HG02938 (cell line): ENCODE data around the gene TMEM25.
A peak's percentile ranks its signal among the peaks of the same experiment; 100 is the strongest.

Source experiments
- ATAC-seq: cut with Tn5 transposase; IDR thresholded peaks from one replicate; pipeline ENCODE4 v1.9.1; 2021; ENCODE audit warnings: mild to moderate bottlenecking, moderate library complexity; ENCODE audit not compliant: unreplicated experiment

The TMEM25 gene

DNA sequence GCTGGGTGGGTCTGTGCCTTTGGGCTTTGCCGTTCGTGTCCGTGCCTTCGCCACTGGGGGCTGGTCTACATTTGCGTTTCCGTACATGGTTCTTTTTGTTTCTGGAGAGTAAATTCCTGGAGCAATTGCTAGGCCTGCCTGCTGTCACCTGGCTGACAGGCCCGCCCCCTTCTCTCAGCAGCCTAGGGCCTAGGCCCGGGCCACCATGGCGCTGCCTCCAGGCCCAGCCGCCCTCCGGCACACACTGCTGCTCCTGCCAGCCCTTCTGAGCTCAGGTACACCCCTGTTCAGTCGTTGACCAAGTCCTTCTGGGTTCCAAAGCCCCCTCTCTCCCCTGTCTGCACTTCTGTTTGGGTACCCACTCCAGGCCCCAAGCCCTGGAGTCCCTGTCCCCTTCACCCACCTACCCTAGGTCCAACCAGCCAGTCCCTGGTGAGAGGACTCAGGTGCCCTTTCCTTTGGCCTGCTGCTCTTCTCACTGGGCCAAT lies 649 bp downstream of the TMEM25 start:
- ATAC-seq = no peak

DNA sequence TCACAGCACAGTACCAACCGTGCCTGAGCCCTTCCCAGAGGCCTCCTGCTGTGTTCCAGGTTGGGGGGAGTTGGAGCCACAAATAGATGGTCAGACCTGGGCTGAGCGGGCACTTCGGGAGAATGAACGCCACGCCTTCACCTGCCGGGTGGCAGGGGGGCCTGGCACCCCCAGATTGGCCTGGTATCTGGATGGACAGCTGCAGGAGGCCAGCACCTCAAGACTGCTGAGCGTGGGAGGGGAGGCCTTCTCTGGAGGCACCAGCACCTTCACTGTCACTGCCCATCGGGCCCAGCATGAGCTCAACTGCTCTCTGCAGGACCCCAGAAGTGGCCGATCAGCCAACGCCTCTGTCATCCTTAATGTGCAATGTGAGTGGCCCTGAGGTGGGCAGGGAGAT lies 1.1 kb downstream of the TMEM25 start:
- no peak for ATAC-seq

DNA sequence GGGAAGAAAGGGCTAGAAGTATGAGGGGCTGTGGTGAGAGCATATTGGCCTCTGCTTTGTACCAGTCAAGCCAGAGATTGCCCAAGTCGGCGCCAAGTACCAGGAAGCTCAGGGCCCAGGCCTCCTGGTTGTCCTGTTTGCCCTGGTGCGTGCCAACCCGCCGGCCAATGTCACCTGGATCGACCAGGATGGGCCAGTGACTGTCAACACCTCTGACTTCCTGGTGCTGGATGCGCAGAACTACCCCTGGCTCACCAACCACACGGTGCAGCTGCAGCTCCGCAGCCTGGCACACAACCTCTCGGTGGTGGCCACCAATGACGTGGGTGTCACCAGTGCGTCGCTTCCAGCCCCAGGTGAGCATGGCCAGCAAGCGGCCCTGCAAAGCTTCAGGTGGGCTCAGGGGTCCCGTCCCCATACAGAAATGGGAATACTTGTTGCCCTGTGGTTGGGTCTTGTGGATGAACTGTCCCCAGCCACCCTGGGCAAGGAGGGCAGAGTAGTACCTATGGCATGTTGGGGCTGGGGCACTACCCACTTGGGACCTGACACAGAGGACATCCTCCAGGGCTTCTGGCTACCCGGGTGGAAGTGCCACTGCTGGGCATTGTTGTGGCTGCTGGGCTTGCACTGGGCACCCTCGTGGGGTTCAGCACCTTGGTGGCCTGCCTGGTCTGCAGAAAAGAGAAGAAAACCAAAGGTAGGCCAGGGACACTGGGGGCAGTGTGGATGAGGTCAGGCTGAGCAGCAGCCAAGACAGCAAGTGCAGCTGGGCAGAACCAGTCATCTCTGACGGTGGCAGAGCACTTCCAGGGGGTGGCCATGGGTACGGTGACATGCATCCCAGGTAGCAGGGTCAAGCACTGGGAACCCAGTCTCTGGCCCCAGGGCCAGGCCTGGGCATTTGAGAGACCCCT lies 2.1 kb downstream of the TMEM25 start:
- no peak for ATAC-seq

DNA sequence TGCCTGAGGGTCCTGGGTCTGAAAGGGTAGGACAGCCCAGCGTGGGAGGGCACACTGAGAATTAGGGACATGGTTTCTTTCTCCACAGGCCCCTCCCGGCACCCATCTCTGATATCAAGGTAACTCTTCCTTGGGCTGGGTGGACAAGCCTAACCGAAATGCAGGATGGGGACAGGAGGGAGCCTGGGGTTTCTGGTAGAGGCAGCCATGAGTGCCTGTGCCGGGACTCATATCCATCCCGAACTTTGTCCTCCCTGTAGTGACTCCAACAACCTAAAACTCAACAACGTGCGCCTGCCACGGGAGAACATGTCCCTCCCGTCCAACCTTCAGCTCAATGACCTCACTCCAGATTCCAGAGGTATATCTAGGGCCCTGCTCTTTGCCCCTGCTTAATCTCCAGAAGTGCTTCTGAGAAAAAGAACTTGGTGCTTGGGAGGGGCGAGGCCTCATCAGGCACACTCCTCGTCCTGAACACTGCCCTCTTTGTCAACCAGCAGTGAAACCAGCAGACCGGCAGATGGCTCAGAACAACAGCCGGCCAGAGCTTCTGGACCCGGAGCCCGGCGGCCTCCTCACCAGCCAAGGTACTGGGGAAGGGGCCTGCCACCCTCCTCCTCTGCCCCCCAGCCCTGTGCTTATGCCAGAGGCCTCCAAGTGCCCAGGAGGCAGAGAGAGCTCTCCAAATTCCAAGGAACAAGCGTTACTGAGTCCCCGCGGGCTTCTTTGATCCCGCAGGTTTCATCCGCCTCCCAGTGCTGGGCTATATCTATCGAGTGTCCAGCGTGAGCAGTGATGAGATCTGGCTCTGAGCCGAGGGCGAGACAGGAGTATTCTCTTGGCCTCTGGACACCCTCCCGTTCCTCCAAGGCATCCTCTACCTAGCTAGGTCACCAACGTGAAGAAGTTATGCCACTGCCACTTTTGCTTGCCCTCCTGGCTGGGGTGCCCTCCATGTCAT lies 3.1 kb downstream of the TMEM25 start:
- ATAC-seq = no peak

DNA sequence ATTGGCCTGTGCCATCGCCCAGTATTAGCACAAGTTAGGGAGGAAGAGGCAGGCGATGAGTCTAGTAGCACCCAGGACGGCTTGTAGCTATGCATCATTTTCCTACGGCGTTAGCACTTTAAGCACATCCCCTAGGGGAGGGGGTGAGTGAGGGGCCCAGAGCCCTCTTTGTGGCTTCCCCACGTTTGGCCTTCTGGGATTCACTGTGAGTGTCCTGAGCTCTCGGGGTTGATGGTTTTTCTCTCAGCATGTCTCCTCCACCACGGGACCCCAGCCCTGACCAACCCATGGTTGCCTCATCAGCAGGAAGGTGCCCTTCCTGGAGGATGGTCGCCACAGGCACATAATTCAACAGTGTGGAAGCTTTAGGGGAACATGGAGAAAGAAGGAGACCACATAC lies 4.3 kb downstream of the TMEM25 start:
- no peak for ATAC-seq

DNA sequence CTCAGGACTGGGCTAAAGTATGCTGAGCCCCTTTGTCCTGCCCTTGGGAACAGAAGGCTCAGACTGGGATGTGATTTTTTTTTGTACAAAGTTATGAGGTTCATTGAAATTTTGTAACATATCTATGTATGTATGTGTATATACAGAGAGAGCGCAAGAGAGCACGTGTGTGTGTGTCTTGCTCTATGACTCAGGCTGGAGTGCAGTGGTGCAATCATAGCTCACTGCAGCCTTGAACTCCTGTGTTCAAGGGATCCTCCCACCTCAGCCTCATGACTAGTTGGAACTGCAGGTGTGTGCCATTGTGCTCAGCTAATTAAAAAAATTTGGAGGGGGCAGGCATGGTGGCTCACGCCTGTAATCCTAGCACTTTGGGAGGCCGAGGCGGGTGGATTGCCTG lies 5.7 kb downstream of the TMEM25 start:
- no peak for ATAC-seq

DNA sequence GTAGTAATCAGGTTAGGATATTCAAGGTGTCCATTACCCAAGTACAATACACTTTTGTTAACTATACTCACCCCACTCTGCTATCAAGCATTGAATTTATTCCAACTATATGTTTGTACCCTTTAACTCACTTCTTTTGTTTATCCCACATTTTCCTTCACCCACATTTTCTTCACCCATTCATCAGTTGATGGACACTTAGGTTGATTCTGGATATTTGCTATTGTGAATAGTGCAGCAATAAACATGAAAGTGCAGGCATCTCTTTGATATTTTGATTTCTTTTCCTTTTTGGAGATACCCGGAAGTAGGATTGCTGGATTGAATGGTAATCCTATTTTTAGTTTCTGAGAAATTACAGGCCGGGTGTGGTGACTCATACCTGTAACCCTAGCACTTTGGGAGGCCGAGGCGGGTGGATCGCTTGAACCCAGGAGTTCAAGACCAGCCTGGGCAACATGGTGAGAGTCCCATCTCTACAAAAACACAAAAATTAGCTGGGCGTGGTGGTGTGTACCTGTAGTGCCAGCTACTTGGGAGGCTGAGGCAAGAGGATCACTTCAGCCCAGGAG lies 6.5 kb downstream of the TMEM25 start:
- ATAC-seq = no peak

DNA sequence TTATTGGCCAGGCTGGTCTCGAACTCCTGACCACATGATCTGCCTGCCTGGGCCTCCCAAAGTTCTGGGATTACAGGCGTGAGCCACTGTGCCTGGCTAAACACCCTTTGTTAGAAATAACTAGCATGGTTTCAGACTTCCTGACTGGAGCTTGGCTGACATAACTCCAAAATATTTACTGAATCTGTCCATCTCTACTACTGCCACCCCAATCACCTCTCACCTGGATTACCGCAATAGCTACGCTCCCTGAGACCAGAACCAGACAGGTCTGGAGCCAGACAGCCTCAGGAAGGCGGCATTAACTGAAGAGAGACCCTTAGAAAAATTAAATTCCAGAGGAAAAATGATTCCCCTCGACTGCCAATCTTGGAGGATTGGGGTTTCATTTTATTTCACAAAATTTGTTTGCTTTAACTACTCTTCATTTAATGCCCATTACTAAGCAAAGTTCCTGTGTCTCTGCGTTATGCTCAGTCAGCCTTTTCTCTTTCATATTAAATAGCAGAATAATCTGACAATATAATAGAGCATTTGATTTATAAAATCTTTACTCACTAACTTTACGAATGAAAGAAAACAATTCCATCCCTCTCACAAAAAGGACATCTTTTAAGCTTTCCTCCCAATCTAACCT lies 13.1 kb downstream of the TMEM25 start:
- no peak for ATAC-seq

DNA sequence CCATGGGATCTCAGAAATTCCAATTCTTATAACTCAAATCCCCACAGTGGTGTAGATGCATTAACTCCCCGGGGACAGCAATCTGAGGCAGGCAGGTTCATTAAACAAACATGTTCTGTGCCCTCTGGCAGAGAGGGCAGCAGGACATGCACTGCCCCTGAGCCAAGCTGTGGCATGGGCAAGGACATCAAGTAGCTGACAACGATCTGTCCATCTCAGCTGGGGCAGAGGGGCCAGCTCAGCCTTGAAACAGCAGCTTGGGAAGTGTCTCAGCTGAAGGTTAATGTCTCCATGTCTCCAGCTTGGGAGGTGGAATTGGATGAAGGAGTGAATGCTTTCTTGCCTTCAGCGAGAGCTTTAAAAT lies 13.6 kb downstream of the TMEM25 start:
- no peak for ATAC-seq

DNA sequence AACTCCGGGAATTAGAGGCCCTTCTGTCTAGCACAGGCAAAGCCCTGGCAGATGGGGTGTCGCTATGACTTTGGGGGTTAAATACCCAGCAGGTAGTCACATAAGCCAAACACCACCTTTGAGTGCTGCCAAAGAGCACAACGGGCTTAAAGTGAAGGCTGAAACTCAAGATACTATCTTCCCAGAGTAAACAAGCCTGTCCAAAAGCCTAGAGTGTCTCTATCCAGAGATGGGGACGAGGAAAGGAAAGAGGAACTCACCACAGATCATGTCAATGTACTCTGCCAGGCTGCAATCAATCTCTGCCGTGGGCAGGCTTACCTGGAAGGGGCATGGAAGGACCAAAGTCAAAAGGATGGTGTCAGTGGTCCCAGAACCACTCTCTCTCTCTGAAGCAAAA lies 14.5 kb downstream of the TMEM25 start:
- no peak for ATAC-seq

DNA sequence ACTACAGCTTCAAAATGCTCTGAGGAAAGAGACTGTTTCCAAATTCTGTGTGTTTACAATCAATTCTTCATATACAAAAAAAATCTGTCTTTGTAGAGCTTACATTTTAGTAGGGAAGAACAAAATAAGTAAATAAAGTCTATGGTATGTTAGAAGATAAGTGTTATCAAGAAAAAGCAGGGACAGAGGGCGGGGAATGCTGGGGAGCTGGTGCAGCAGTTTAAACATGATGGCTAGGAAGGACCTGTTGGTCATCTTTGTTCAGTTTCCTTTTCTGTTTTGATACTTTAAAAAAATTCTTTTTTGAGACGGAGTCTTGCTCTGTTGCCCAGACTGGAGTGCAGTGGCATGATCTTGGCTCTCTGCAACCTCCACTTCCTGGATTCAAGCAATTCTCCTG lies 16.1 kb downstream of the TMEM25 start:
- ATAC-seq = no peak

DNA sequence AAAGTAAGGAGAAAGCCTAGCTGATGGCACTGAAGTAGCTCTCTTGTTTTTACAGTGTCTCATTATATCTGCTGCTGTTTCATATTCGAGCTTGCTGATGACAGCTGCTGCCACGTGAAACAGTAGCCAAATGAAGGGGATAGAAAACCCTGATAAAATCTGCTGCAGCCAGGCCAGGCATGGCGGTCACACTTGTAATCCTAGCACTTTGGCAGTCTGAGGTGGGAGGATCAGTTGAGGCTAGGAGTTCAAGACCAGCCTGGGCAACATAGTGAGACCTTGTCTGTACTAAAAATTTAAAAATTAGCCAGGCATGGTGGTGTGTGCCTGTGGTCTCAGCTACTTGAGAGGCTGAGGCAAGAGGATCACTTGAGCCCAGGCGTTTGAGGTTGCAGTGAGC lies 21.3 kb downstream of the TMEM25 start:
- no peak for ATAC-seq

DNA sequence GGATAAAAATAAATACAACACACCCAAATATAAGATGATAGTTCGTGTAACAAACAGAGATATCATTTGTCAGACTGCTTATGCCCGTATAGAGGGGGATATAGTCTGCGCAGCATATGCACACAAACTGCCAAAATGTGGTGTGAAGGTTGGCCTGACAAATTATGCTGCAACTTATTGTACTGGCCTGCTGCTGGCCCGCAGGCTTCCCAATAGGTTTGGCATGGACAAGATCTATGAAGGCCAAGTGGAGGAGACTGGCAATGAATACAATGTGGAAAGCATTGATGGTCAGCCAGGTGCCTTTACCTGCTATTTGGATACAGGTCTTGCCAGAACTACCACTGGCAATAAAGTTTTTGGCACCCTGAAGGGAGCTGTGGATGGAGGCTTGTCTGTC lies 29.8 kb downstream of the TMEM25 start:
- no peak for ATAC-seq

DNA sequence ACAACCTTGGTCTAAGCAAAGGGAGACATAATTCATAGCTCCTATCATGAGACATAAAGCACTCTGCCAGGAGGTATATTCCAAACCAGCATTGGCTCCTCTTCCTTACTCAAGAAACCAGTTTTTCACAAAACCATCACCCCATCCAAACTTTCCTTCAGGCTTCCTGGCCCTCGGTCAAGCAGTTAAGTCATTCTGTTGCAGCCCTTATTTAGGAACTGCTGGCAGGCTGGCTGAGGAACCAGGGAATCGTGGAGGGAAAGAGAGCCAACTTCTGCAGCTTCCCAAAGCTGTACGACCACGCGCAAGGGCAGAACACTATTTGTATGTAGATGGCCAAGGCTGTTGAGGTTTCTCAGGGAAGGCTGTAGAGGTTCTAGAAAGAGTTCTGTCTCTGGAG lies 34.1 kb downstream of the TMEM25 start:
- ATAC-seq = no peak

DNA sequence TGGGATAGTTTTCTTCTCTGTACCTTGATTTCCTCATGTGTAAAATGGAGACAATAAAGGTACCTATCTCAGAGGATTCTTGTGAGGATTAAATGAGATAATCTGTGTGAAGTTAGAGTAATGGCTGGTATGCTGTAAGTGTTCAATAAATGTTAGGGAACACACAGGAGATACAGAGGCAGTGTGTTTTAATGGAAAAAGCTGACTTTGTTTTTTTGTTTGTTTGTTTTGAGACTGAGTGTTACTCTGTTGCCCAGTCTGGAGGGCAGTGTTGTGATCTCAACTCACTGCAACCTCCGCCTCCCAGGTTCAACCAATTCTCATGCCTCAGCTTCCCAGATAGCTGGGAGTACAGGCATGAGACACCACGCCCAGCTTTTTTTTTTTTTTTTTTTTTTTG lies 38.7 kb downstream of the TMEM25 start:
- ATAC-seq = no peak

DNA sequence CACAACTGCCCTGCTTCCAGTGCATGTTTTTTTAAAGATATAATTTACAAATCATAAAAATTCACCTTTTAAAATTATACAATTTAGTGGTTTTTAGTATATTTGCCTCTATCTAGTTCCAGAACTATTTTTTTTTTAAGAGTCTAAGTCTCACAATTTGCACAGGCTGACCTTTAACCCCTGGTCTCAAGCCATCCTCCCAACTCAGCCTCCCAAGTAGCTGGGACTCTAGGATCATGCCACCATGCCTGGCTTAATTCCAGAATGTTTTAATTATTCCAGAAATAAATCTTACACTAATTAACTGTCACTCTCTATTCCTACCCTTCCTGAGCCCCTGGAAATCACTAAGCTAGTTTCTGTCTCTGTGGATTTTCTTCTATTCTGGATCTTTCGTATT lies 39.8 kb downstream of the TMEM25 start:
- ATAC-seq = no peak

DNA sequence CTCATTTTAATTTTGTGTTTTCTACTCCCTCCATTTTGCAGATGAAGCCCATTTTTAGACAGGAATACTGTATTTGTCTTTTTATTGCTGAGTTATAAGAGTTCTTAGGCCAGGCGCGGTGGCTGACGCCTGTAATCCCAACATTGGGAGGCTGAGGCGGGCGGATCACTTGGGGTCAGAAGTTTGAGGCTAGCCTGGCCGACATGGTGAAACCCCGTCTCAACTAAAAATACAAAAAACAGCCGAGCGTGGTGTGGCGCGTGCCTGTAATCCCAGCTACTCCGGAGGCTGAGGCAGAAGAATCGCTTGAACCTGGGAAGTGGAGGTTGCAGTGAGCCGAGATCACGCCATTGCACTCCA lies 40.7 kb downstream of the TMEM25 start:
- ATAC-seq = peak; percentile 16

DNA sequence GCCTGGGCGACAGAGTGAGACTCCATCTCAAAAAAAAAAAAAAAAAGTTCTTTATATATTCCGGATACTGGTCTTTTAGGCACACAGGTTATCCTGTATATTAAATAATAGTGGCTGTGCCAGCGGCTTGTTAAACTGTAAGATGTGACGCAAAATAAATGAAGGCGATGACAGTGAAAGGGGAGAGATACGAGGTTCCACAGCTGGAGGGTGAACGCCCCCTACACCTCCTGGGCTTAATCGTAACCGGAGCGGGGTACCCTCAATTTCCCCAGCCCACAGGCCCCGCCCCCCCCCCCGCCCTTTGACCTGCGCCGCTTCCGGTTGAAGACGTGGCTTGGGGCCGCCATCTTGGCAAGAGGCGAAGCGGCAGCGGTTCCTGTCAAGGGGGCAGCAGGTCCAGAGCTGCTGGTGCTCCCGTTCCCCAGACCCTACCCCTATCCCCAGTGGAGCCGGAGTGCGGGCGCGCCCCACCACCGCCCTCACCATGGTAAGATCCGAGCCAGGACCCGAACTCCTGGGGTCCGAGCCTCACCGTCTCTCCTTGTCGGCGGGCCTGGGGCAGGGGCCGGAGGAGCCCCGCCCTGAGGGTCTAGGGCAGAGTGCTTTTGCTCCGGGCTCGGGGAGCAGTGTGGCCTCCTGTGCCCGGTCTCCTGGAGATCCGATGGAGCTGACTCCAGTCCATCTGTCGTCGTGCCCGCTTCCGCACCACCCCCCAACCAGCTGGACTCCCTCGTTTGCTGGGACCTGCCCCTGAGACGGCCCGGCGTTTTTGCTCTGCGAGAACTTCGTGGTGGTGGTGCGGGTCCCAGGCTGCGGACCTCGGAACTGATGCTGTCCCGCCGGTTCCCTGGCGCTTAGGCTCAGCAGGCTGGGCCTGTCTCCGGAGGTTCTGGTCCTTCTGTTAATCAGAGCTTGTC lies 41.3 kb downstream of the TMEM25 start, which contains the start of gene ARCN1:
ARCN1 (plus strand) TSS at position 349 of the 920 bp plus-strand sequence; CDS start at position 488, 139 bp downstream.
- ATAC-seq = peak; percentile 58

DNA sequence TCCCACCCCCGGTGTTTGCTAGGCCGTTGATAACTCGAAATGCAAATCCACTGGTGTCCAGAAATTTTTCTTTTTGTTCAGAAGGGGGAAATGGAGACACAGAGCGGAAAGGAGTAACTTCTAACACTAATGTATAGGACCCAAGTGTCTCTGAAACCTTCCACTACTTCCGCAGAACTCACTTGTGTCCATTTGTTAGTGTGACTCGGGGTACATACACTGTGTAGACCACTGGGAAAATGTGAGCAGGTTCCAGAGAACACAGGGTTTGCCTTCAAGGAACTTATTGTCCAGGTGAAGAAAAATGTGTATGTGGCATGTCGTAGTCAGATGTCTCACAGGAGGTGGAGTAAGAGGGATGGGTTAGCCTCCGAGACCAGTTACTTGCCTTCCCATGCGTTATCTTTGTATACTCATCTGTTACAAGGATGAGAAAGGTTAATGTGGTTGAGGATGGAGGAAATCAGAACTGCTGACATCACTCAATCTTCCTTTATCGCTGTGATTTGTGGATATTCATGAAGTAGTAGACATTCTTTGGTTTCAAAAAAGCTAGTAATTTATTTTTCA lies 42.1 kb downstream of the TMEM25 start:
- ATAC-seq = peak; percentile 7
